Measurements from ENCODE around the gene LSAMP.

DNA sequence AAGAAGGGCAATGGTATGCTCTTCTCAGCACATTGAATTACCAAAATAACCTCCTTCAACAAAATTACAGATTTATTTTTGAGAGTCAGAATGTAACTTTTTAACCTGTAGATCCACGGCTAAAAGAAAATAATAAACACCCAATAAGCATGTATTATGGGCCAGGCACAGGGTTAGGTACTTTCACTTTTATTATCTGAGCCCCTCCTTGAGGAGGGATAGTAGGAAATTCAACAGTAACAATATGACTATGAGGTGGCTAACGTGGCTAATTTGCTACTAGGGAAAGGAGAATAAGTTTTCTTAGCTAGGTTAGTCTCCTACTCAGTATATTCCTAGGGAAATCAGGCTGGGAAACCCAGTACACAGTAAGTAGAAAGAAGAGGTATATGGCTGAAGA, 515.1 kb downstream of the LSAMP start:
- TF ChIP-seq, protein P1, sequence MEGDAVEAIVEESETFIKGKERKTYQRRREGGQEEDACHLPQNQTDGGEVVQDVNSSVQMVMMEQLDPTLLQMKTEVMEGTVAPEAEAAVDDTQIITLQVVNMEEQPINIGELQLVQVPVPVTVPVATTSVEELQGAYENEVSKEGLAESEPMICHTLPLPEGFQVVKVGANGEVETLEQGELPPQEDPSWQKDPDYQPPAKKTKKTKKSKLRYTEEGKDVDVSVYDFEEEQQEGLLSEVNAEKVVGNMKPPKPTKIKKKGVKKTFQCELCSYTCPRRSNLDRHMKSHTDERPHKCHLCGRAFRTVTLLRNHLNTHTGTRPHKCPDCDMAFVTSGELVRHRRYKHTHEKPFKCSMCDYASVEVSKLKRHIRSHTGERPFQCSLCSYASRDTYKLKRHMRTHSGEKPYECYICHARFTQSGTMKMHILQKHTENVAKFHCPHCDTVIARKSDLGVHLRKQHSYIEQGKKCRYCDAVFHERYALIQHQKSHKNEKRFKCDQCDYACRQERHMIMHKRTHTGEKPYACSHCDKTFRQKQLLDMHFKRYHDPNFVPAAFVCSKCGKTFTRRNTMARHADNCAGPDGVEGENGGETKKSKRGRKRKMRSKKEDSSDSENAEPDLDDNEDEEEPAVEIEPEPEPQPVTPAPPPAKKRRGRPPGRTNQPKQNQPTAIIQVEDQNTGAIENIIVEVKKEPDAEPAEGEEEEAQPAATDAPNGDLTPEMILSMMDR (IDR thresholded peaks at IDR 0.05), result no peak
- no peak for TF ChIP-seq POLR2A (IDR thresholded peaks at IDR 0.05; ENCODE audit: low read depth)

All from esophagus muscularis mucosa (tissue), 3 donors.